Epithelial cell of esophagus (primary cell): ENCODE results near the gene TDRD9.
A peak's percentile ranks its signal among the peaks of the same experiment; 100 is the strongest.
"Not testable (repeated sequence)": the region's sequence is repeated elsewhere in the genome, so short reads cannot be mapped to it uniquely, and the experiment has no call there.

Experiments
- DNase-seq: peaks from one replicate; pipeline ENCODE4 v3.0.0; 2010; ENCODE audit warnings: low read depth
- H3K4me3 ChIP-seq: 2 replicates; pipeline ENCODE4 v1.5.1; 2011; ENCODE audit warnings: mild to moderate bottlenecking, low read length, control low read depth
- TF ChIP-seq, protein P1 (sequence below): IDR thresholded peaks from 2 replicates; pipeline ENCODE4 v1.5.1; 2011; ENCODE audit warnings: low read depth, mild to moderate bottlenecking, low read length, control low read depth, inconsistent platforms; ENCODE audit not compliant: insufficient read depth; ENCODE audit errors: missing control alignments

Gene TDRD9

DNA sequence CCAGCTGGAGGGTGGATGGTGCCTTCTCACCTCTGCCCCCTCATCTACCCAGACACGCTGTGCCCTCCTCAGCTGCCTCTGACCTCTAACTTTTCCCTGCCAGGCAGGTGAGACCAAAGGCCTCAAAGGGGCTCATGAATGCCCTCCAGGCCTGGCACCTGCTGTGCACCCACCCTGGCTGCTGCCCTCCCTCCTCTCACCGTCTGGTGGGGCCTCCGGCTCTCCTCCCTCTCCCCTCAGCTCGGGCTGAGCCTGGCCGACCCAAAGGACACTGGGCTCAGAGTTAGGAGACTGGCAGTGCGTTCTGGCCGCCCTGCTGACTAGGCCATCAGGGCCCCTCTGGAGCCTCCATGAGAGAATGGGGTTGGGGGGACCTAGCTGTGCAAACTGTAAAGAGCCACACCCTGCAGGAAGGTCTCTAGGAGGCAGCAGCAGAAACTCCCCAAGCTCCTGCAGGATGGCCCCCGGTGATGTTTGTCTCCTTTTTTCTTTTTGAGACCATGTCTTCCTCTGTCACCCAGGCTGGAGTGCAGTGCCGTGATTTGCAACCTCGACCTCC, 40.6 kb upstream of the TDRD9 start:
- TF ChIP-seq, protein P1, sequence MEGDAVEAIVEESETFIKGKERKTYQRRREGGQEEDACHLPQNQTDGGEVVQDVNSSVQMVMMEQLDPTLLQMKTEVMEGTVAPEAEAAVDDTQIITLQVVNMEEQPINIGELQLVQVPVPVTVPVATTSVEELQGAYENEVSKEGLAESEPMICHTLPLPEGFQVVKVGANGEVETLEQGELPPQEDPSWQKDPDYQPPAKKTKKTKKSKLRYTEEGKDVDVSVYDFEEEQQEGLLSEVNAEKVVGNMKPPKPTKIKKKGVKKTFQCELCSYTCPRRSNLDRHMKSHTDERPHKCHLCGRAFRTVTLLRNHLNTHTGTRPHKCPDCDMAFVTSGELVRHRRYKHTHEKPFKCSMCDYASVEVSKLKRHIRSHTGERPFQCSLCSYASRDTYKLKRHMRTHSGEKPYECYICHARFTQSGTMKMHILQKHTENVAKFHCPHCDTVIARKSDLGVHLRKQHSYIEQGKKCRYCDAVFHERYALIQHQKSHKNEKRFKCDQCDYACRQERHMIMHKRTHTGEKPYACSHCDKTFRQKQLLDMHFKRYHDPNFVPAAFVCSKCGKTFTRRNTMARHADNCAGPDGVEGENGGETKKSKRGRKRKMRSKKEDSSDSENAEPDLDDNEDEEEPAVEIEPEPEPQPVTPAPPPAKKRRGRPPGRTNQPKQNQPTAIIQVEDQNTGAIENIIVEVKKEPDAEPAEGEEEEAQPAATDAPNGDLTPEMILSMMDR = no peak

DNA sequence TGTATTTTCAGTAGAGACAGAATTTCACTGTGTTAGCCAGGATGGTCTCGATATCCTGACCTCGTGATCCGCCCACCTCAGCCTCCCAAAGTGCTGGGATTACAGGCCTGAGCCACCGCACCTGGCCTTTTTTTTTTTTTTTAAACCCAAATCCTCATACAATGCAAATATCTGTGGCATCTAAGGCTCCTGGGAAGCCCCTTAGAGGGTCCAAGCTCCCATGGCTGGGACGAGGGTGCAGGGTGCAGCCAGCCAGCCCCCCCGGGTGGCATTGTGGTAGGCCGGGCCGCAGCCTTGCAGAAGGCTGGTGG, 39.3 kb upstream of the TDRD9 start:
- not testable (repeated sequence) for H3K4me3 ChIP-seq, DNase-seq

More for the DNA sequence above, 40.6 kb upstream of the TDRD9 start:
- no peak overlapping the region for H3K4me3 ChIP-seq
- no peak for DNase-seq

DNA sequence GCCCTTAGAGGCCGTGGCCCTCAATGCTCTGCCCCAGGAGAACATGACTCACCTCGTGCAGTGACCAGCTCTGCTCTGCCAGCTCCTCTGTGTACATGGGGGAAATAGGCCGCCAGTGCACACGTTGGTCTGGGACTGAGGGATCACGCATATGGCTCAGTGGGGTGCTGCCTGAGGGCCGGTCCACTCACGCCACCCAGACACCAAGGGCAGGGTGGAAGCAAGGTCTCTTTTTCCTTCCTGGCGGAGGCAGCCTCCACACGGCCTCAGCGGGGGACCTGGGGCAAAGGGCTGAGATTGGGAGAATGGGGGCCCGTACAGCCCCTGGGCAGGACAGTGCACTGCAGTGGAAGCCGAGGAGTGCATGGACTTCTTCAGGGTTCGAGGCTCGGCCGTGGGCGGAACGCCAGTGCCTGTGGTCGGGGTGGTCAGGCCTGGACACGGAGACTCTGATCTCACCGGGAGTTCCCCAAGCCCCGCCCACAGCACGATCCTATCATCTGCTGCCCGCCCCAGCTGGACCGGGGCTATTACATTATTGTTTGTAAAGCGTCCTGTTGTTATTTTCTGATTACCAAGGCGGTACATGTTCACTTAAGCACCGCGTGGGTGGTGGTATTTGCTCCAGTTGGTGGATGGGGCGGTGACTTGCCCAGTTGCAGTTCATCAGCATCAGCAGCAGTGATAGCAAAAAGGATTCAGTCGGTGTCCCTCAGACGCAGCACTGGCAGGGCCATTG, 38.8 kb upstream of the TDRD9 start:
- TF ChIP-seq, protein P1 = no peak
- peak; percentile 92 for DNase-seq
- H3K4me3 ChIP-seq = no peak overlapping the region

DNA sequence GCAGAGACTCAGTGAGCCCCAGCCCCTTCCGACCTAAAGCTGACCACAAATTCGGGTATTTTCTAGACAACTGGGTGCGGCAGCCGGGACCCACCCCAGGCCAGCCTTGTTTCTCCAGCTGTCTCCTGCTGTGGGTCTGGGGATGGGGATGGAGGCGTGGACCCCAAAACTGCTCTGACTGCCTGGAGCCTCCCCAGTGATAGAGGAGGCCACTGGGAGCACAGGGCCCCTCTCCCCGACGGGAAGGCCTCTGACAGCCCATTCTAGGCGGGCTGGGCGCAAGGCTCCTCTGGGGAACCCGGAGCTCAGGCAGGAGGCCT, 38.2 kb upstream of the TDRD9 start:
- TF ChIP-seq, protein P1 = no peak
- no peak for DNase-seq
- H3K4me3 ChIP-seq = no peak overlapping the region

DNA sequence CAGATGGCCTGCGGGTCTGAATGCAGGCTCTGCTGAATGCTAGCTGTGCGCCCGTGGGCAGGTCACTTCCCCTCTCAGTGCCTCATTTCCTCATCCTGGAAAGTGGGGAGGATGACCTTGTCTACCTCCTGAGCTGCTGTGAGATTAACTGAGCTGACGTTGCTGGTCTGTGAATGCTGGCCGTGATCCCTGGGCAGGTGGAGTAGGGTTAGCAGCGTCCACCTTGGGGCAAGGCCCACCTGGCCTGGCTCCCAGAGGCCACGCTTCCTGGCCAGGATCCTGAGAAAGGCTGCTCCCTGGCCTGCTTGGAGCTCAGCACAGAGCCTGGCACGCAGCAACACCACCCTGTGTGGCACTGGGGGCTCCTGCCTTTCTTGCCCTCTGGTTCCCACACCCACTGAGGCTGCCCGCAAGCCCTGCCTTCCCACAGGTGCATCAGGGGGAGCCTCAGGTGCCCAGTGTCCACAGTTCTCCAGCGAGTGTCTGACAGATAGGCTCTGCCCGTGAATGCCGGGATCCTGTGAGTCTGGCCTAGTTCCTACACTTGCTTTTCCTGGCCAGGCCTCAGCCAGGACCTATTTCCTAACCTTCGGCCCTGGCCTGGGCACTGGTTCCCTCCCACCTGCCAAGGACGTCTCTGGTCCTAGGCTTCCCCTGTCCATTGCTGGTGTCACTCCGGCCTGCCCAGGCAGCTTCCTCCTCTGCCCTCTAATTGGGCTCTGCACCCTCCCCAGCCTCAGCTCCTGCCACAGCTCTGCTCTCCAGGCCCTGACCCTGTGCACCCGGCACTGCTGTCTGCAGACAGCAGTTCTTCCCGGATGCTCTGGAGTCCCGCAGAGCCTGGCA, 37.2 kb upstream of the TDRD9 start:
- no peak overlapping the region for H3K4me3 ChIP-seq
- TF ChIP-seq, protein P1 = no peak
- no peak for DNase-seq

DNA sequence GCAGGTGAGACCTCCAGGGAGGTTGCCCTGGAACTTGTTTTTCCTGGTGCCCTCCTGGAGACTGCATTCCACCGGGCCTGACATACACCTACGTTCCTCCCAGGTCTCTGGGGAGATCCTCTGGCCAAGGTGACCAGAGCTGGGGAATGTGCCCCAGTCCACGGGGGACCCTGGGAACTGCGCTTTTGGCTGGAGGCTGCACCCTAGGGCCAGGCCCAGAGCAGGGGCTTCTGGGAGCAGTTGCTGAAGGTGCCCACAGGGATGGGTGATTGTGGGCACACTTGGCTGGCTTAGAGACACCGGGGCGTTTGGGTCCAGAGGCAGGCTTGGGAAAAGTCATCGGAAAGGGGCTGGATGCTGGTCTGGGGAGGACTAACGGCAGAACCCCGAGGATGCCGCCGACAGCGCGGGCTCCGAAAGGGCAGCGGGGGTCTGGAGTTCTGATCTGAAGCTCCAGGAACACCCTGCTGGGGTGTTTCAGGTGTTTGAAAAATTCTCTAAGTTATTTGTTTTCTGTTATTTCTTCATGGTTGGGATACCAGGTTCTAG, 36.5 kb upstream of the TDRD9 start:
- no peak for DNase-seq
- TF ChIP-seq, protein P1 = no peak
- H3K4me3 ChIP-seq = no peak overlapping the region

DNA sequence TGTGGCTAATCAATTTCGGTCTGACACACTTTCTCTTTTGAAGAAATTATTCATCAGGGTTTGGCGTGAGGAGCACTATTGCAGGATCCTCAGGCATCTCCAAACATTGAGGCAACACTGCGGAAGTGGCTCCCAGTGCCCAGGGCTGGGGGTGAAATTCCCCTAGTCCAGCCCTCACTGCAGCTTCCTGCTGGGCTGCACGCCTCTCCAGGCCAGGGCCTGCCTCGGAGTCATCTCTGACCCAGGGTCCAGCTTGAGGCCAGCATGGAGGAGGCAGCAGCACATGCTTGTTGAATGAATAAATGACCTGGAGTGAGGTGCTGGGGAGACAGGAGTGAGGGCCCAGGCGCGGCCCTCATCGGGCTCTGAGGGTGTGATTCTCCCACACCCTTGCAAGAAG, 36.0 kb upstream of the TDRD9 start:
- DNase-seq = no peak
- TF ChIP-seq, protein P1 = no peak
- H3K4me3 ChIP-seq = no peak overlapping the region
